Measurements from ENCODE around the gene PYY.

DNA sequence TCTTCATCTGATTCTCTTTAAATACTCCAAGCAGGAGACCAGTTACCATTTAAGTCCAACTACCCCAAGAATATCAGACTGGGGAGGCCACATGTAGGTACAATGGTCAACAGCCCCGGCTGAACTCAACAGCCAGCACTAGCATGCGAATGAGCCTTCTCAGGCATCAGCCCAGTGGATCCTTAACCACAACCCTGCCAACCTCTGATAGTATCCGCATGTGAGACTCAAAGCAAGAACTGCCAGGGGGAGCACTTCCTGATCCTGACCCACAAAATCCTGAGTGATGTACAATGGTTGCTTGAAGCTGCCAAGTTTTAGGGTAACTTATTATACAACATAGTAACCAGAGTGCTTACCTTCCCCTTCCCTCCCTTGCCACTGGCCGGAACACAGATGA lies 4.0 kb downstream of the PYY start:
- TF ChIP-seq, protein P1, sequence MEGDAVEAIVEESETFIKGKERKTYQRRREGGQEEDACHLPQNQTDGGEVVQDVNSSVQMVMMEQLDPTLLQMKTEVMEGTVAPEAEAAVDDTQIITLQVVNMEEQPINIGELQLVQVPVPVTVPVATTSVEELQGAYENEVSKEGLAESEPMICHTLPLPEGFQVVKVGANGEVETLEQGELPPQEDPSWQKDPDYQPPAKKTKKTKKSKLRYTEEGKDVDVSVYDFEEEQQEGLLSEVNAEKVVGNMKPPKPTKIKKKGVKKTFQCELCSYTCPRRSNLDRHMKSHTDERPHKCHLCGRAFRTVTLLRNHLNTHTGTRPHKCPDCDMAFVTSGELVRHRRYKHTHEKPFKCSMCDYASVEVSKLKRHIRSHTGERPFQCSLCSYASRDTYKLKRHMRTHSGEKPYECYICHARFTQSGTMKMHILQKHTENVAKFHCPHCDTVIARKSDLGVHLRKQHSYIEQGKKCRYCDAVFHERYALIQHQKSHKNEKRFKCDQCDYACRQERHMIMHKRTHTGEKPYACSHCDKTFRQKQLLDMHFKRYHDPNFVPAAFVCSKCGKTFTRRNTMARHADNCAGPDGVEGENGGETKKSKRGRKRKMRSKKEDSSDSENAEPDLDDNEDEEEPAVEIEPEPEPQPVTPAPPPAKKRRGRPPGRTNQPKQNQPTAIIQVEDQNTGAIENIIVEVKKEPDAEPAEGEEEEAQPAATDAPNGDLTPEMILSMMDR (IDR thresholded peaks at IDR 0.05) = no peak
- no peak for TF ChIP-seq POLR2A (IDR thresholded peaks at IDR 0.05)
